OCI-LY3 (cell line): ENCODE measurements around the gene INSRR.

Experiments used
- H2AFZ ChIP-seq: fragments of 200-600, 300-600 bp; shearing (Covaris generic); 2 replicates; pipeline ENCODE4 v1.6.0; 2014; ENCODE audit warnings: antibody characterized with exemption, low read depth, low read length
- H3K27ac ChIP-seq: fragments of 200-600, 300-600 bp; sonication (generic); 2 replicates; pipeline ENCODE4 v1.5.1; 2014; ENCODE audit warnings: mild to moderate bottlenecking, low read length, moderate library complexity, mixed read lengths
- H3K27me3 ChIP-seq: fragments of 200-600, 300-600 bp; sonication (generic); 2 replicates; pipeline ENCODE4 v1.6.1; 2014; ENCODE audit warnings: low read depth, low read length, mixed read lengths
- H3K36me3 ChIP-seq: fragments of 200-600, 300-600 bp; sonication (generic); replicated peaks from 2 replicates; pipeline ENCODE3; 2014; ENCODE audit warnings: low read depth, low read length, mixed read lengths
- H3K4me1 ChIP-seq: fragments of 300-600, 200-600 bp; sonication (generic); 2 replicates; pipeline ENCODE4 v1.6.1; 2014; ENCODE audit warnings: low read length, mixed read lengths
- H3K4me2 ChIP-seq: fragments of 200-600, 300-600 bp; sonication (generic); 2 replicates; pipeline ENCODE4 v1.6.1; 2014; ENCODE audit warnings: low read length, mixed read lengths
- H3K4me3 ChIP-seq: fragments of 300-600, 200-600 bp; sonication (generic); 2 replicates; pipeline ENCODE4 v1.5.1; 2014; ENCODE audit warnings: antibody characterized with exemption, mild to moderate bottlenecking, low read length, moderate library complexity
- H3K79me2 ChIP-seq: fragments of 300-600, 200-600 bp; shearing (Covaris generic); 2 replicates; pipeline ENCODE4 v1.6.1; 2014; ENCODE audit warnings: mild to moderate bottlenecking, low read length, mixed read lengths
- H3K9ac ChIP-seq: fragments of 300-600, 200-600 bp; shearing (Covaris generic); 2 replicates; pipeline ENCODE4 v1.6.0; 2014; ENCODE audit warnings: mild to moderate bottlenecking, low read length, moderate library complexity
- H3K9me3 ChIP-seq: fragments of 200-600, 300-600 bp; shearing (Covaris generic); 2 replicates; pipeline ENCODE4 v1.6.1; 2014; ENCODE audit warnings: low read length, mixed read lengths; ENCODE audit not compliant: insufficient read depth
- H4K20me1 ChIP-seq: fragments of 200-600, 300-600 bp; sonication (generic); 2 replicates; pipeline ENCODE4 v1.6.1; 2016; ENCODE audit warnings: low read length, mixed read lengths; ENCODE audit not compliant: insufficient read depth
- EZH2phosphoT487 ChIP-seq: fragments of 200-600 bp; shearing (Covaris generic); IDR thresholded peaks from 2 replicates; pipeline ENCODE4 v1.6.1; 2018; ENCODE audit warnings: antibody characterized with exemption, mixed run types, low read depth
- TF ChIP-seq, protein P1 (sequence below): fragments of 200-600, 300-600 bp; sonication (generic); IDR thresholded peaks from 2 replicates; pipeline ENCODE4 v1.5.1; 2014; ENCODE audit warnings: antibody characterized with exemption, low read length, low read depth

Gene INSRR

DNA sequence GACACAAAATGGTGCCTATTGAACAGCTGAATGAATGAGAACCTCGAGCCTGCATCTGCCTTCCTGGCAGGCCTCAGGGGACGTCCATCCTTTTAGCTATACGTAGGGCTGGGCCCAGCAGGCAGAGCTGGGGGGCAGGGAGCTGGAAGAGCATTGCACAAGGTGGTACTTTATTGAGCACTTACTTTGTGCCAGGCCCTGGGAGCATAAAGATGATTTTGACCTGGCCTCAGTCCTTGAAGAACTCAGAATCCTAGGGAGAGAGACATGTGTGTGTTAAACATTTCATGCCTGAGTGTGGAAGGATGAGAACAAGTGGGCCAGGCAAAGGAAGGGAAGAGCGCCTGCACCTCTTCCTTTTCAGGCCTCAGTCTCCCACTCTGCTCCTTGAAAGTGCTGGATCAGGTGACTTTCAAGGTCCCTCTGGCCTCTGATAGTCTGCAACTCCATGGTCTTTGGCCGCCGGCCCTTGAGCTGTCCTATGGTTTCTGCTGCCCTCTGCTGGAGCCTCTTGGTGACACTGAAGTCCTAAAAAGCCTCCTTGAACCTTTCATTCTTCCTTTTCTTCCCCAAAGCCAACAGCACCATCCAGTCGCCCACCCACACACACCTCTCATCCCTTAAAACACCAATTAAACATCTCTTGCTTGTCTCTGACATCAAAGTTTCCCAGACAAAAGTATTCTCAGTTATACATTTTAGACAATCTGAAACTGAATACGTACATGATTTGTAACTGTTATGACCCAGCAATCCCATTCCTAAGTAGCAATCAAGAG lies 31.1 kb upstream of the INSRR start:
- TF ChIP-seq, protein P1, sequence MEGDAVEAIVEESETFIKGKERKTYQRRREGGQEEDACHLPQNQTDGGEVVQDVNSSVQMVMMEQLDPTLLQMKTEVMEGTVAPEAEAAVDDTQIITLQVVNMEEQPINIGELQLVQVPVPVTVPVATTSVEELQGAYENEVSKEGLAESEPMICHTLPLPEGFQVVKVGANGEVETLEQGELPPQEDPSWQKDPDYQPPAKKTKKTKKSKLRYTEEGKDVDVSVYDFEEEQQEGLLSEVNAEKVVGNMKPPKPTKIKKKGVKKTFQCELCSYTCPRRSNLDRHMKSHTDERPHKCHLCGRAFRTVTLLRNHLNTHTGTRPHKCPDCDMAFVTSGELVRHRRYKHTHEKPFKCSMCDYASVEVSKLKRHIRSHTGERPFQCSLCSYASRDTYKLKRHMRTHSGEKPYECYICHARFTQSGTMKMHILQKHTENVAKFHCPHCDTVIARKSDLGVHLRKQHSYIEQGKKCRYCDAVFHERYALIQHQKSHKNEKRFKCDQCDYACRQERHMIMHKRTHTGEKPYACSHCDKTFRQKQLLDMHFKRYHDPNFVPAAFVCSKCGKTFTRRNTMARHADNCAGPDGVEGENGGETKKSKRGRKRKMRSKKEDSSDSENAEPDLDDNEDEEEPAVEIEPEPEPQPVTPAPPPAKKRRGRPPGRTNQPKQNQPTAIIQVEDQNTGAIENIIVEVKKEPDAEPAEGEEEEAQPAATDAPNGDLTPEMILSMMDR: peak; percentile 95
- TF ChIP-seq EZH2phosphoT487: no peak
- Histone ChIP-seq H3K79me2 (no peaks in the 10 kb centered on the region), H3K9me3 (no peaks in the 10 kb centered on the region), H4K20me1 (no peaks in the 10 kb centered on the region), H3K36me3 (no peaks in the 10 kb centered on the region), H3K4me1 (peaks cover 4% of the 10 kb centered on the region; the same call in 1 of the 2 replicates), H3K9ac (peak overlapping the region; percentile 6; the same call in 1 of the 2 replicates), H2AFZ (peak overlapping the region; percentile 84), H3K4me3 (peak overlapping the region; percentile 22; the same call in 1 of the 2 replicates), H3K27me3 (peaks cover 26% of the 10 kb centered on the region), H3K27ac (no peak overlapping the region), H3K4me2 (peak overlapping the region; percentile 59)

DNA sequence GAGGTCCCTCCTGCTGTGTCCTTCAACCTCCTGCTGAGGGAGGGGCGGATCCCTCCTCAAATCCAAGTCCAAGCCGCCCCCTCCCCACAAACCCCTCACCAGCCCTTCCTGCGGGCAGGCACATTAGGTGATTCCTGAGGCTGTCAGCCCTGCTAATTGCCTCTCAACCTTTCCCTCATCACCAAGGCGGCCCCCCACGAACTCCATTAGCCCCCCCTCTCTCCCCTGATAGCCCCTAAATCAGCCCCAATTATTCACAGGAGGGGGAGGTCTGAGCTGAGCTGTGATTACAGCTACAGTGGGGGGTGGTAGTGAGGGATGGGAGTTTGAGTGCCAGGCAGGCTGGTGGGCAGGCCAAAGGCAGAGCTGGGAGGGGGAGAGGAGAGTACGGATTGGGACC lies 28.8 kb upstream of the INSRR start:
- Histone ChIP-seq H3K4me1 (peaks cover 4% of the 10 kb centered on the region; the same call in 1 of the 2 replicates), H3K27ac (no peak overlapping the region), H3K4me2 (no peak overlapping the region), H3K79me2 (no peaks in the 10 kb centered on the region), H3K9ac (no peak overlapping the region), H3K36me3 (no peaks in the 10 kb centered on the region), H2AFZ (no peak overlapping the region), H3K4me3 (no peak overlapping the region), H3K9me3 (no peaks in the 10 kb centered on the region), H3K27me3 (peaks cover 39% of the 10 kb centered on the region), H4K20me1 (no peaks in the 10 kb centered on the region)
- TF ChIP-seq EZH2phosphoT487: no peak
- TF ChIP-seq, protein P1: no peak

DNA sequence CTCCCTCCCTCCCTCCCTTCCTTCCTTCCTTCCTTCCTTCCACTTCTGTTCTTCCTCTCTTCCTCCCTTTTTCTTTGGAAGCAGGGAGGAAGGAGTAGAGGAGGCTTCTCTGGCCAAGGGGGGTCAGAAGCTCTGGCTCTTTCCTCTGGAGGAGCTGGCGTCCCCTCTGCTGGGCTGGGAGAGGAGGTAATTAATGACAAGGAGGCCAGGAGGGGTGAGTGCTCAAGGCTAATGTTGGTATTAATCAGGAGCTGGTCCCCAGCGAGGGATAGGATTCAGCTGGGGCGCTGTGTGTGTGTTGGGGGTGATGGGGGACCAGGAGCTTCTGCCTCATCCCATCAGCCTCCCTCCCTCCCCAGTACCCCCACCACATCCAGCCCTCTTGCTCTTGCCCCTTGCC lies 28.4 kb upstream of the INSRR start:
- H4K20me1 ChIP-seq: no peaks in the 10 kb centered on the region
- no peak overlapping the region for H3K27ac ChIP-seq
- H3K79me2 ChIP-seq: no peaks in the 10 kb centered on the region
- no peak overlapping the region for H2AFZ ChIP-seq
- TF ChIP-seq EZH2phosphoT487: no peak
- TF ChIP-seq, protein P1: no peak
- H3K4me1 ChIP-seq: peaks cover 4% of the 10 kb centered on the region; the same call in 1 of the 2 replicates
- no peaks in the 10 kb centered on the region for H3K9me3 ChIP-seq
- peaks cover 39% of the 10 kb centered on the region for H3K27me3 ChIP-seq
- H3K4me2 ChIP-seq: no peak overlapping the region
- H3K4me3 ChIP-seq: no peak overlapping the region
- H3K9ac ChIP-seq: no peak overlapping the region
- H3K36me3 ChIP-seq: no peaks in the 10 kb centered on the region

DNA sequence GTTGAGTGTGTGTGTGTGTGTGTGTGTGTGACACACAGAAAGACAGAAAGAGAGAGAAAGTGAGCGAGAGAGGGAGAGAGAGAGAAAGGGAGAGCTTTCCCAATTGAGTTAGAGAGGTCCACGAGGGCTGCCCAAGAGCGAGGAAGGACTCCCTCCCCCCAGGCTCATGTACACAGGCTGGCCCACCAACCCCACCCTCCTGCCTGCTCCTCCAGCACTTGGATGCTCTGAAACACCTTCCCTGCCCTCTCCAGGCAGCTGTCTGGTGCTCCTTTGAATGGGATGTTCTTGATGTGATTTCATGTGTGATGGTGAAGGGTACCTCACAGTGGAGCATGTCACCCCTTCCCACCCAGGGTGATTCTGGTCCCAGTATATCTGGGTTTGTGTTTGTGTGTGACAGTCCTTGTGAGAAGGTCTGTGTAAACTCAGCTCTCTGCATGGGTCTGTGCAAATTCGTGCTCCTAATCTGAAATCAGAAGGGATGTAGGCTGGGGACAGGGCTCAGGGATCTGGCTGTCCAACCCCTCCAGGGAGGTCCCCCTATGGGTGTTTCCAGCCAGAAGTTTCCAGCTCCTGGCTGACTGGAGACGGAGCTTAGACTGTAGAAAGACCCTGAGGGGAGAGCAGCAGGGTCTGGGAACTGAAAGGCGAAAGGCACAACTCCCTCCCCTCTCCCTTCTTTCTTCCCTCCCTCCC lies 27.8 kb upstream of the INSRR start:
- no peak for TF ChIP-seq EZH2phosphoT487
- TF ChIP-seq, protein P1: no peak
- H3K4me2 ChIP-seq: no peak overlapping the region
- no peaks in the 10 kb centered on the region for H3K79me2 ChIP-seq
- H3K36me3 ChIP-seq: no peaks in the 10 kb centered on the region
- no peak overlapping the region for H3K4me3 ChIP-seq
- no peaks in the 10 kb centered on the region for H4K20me1 ChIP-seq
- no peak overlapping the region for H3K9ac ChIP-seq
- peaks cover 39% of the 10 kb centered on the region for H3K27me3 ChIP-seq
- no peak overlapping the region for H2AFZ ChIP-seq
- no peaks in the 10 kb centered on the region for H3K9me3 ChIP-seq
- no peak overlapping the region for H3K27ac ChIP-seq
- H3K4me1 ChIP-seq: peaks cover 4% of the 10 kb centered on the region; the same call in 1 of the 2 replicates
